Measurements from ENCODE around the gene GOLM1. TPM values are rescaled to one million over a fixed set of nuclear protein-coding genes. Genes with fewer than 3 reads are reported as not detected.

Gene GOLM1
- total and polyA plus RNA-seq, 2 donors (not counting 3 experiments of a cell fraction or from before 2014, with no cell fraction given): 49.8 to 108 TPM

DNA sequence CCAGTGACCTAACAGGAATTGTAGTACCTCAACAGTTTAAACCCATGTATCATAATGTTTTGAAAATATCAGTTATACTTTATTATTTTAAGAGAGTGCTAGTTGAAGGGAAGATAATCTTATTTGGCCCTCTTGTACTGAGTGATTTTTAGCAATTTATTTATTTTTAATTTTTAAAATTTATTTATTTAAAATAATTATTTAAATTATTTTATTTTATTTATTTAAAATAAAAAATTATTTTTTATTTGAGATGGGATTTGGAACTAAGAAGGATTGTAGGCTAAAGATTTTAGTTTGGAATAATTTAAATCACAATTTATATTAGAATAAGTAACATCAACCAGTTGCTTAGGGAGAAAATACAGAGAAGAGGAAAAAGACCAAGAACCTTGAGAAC is 104.3 kb downstream of the GOLM1 start:
- no peak for TF ChIP-seq POLR2AphosphoS5 (IDR thresholded peaks at IDR 0.05; ENCODE audit: insufficient read depth, low read depth, low read length)
- TF ChIP-seq JUN (IDR thresholded peaks at IDR 0.05; ENCODE audit: borderline replicate concordance, insufficient read depth, insufficient read length, low read depth): no peak
- TF ChIP-seq FOS (IDR thresholded peaks at IDR 0.05; ENCODE audit: borderline replicate concordance, insufficient read depth, low read length): no peak
- H2AFZ ChIP-seq (ENCODE audit: low read depth, low read length): no peak overlapping the region
- DNase-seq (ENCODE audit: low read depth, low spot score): no peak
- no peaks in the 10 kb centered on the region for H3K9me3 ChIP-seq (replicated peaks; ENCODE audit: control insufficient read depth, insufficient read depth, low read length)
- H3K4me2 ChIP-seq (ENCODE audit: insufficient read depth, low read length): no peak overlapping the region
- H3K79me2 ChIP-seq (ENCODE audit: control insufficient read depth, insufficient read depth, low read length): no peaks in the 10 kb centered on the region
- H3K27me3 ChIP-seq (ENCODE audit: control insufficient read depth in 2 of 2, insufficient read depth in 2 of 2, low read length in 2 of 2): no peaks in the 10 kb centered on the region
- H3K9ac ChIP-seq (replicated peaks; ENCODE audit: extremely low read depth, insufficient read depth, low read length): no peak overlapping the region
- no peaks in the 10 kb centered on the region for H4K20me1 ChIP-seq (replicated peaks; ENCODE audit: control insufficient read depth, extremely low read depth, insufficient read depth, low read length)
- H3K36me3 ChIP-seq (ENCODE audit: control insufficient read depth in 2 of 2, extremely low read depth in 1 of 2, insufficient read depth in 2 of 2, low read length in 2 of 2): peaks cover 3 to 4% of the 10 kb centered on the region in 2 experiments
- no TSS peak for BruUV-seq (replicated peaks)
- H3K4me1 ChIP-seq (ENCODE audit: control insufficient read depth, extremely low read depth, insufficient read depth, low read length): no peaks in the 10 kb centered on the region
- ChIA-PET CTCF (interaction anchor here (1.0 to 1.8 kb wide), 3 partner anchors 11 to 17 kb away, joined by 3 to 4 read pairs (median 3); no protein-coding TSS in a partner anchor), POLR2A (no interaction called here)
- FAIRE-seq: no peak
- dilution Hi-C loops (cut with MboI; ENCODE audit: extremely low pct_ligation_motif_present, low sequenced_read_pairs): no loop called here
- no peak overlapping the region for H3K4me3 ChIP-seq (replicated peaks in 1 of 3; ENCODE audit: insufficient read depth in 1 of 3, low read depth in 1 of 3, low read length in 3 of 3)
- H3K27ac ChIP-seq (ENCODE audit: insufficient read depth, low read depth, low read length): no peak overlapping the region
- H3K9me1 ChIP-seq (replicated peaks; ENCODE audit: control insufficient read depth, extremely low read depth, insufficient read depth, low read length): no peaks in the 10 kb centered on the region
- intact Hi-C loops (cut with micrococcal nuclease): no loop called here

DNA sequence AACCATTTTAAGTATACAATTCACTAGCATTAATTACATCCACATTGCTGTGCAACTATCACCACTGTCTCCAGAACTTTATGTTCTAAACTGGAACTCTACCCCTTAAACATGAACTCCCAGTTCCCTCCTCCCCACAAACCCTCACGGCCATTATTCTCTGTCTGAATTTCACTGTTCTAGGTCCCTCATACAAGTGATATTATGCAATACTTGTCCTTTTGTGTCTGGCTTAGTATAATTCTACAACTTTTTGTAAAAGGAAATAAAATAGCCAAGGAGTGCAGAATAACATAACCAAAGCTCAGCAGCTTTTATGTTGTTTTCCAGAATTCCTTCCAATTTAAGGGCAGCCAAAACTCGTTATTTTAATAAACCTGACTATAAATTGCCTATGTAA is 105.2 kb downstream of the GOLM1 start:
- no TSS peak for BruUV-seq (replicated peaks)
- no peaks in the 10 kb centered on the region for H3K79me2 ChIP-seq (ENCODE audit: control insufficient read depth, insufficient read depth, low read length)
- H4K20me1 ChIP-seq (replicated peaks; ENCODE audit: control insufficient read depth, extremely low read depth, insufficient read depth, low read length): no peaks in the 10 kb centered on the region
- no peaks in the 10 kb centered on the region for H3K9me3 ChIP-seq (replicated peaks; ENCODE audit: control insufficient read depth, insufficient read depth, low read length)
- ChIA-PET CTCF (interaction anchor here (1.0 kb wide), 1 partner anchor 12 kb away, joined by 3 read pairs; no protein-coding TSS in a partner anchor), POLR2A (no interaction called here)
- FAIRE-seq (no peak), DNase-seq (ENCODE audit: low read depth, low spot score) (no peak)
- H3K4me1 ChIP-seq (ENCODE audit: control insufficient read depth, extremely low read depth, insufficient read depth, low read length): no peaks in the 10 kb centered on the region
- no peak for TF ChIP-seq MAX (IDR thresholded peaks at IDR 0.05; ENCODE audit: insufficient read depth, insufficient read length)
- no peak for TF ChIP-seq MYC (IDR thresholded peaks at IDR 0.05; ENCODE audit: low read depth, low read length)
- TF ChIP-seq POLR2A (IDR thresholded peaks at IDR 0.05; ENCODE audit: low read depth, low read length): no peak
- TF ChIP-seq GATA2 (IDR thresholded peaks at IDR 0.05; ENCODE audit: insufficient read depth, insufficient read length, low read depth, low read length): no peak
- no peak for TF ChIP-seq JUN (IDR thresholded peaks at IDR 0.05; ENCODE audit: borderline replicate concordance, insufficient read depth, insufficient read length, low read depth)
- no peak for TF ChIP-seq FOS (IDR thresholded peaks at IDR 0.05; ENCODE audit: borderline replicate concordance, insufficient read depth, low read length)
- TF ChIP-seq POLR2AphosphoS5 (IDR thresholded peaks at IDR 0.05; ENCODE audit: insufficient read depth, low read depth, low read length): no peak
- TF ChIP-seq, protein P1, sequence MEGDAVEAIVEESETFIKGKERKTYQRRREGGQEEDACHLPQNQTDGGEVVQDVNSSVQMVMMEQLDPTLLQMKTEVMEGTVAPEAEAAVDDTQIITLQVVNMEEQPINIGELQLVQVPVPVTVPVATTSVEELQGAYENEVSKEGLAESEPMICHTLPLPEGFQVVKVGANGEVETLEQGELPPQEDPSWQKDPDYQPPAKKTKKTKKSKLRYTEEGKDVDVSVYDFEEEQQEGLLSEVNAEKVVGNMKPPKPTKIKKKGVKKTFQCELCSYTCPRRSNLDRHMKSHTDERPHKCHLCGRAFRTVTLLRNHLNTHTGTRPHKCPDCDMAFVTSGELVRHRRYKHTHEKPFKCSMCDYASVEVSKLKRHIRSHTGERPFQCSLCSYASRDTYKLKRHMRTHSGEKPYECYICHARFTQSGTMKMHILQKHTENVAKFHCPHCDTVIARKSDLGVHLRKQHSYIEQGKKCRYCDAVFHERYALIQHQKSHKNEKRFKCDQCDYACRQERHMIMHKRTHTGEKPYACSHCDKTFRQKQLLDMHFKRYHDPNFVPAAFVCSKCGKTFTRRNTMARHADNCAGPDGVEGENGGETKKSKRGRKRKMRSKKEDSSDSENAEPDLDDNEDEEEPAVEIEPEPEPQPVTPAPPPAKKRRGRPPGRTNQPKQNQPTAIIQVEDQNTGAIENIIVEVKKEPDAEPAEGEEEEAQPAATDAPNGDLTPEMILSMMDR (IDR thresholded peaks at IDR 0.05; ENCODE audit: extremely low read depth in 1 of 2, insufficient read depth in 1 of 2, low read depth in 1 of 2, low read length in 2 of 2): no peak
- TF ChIP-seq EZH2 (IDR thresholded peaks at IDR 0.05; ENCODE audit: borderline replicate concordance, low read depth, low read length, severe bottlenecking): no peak
- no peak overlapping the region for H3K9ac ChIP-seq (replicated peaks; ENCODE audit: extremely low read depth, insufficient read depth, low read length)
- H3K27me3 ChIP-seq (ENCODE audit: control insufficient read depth in 2 of 2, insufficient read depth in 2 of 2, low read length in 2 of 2): no peaks in the 10 kb centered on the region
- H2AFZ ChIP-seq (ENCODE audit: low read depth, low read length): no peak overlapping the region
- H3K4me3 ChIP-seq (replicated peaks in 1 of 3; ENCODE audit: insufficient read depth in 1 of 3, low read depth in 1 of 3, low read length in 3 of 3): no peak overlapping the region
- dilution Hi-C loops (cut with MboI; ENCODE audit: extremely low pct_ligation_motif_present, low sequenced_read_pairs) (no loop called here), intact Hi-C loops (cut with micrococcal nuclease) (no loop called here)
- no peak overlapping the region for H3K4me2 ChIP-seq (ENCODE audit: insufficient read depth, low read length)
- H3K9me1 ChIP-seq (replicated peaks; ENCODE audit: control insufficient read depth, extremely low read depth, insufficient read depth, low read length): no peaks in the 10 kb centered on the region
- H3K36me3 ChIP-seq (ENCODE audit: control insufficient read depth in 2 of 2, extremely low read depth in 1 of 2, insufficient read depth in 2 of 2, low read length in 2 of 2): peaks cover 3 to 4% of the 10 kb centered on the region in 2 experiments
- H3K27ac ChIP-seq (ENCODE audit: insufficient read depth, low read depth, low read length): no peak overlapping the region
